IMR-90 (cell line): ENCODE measurements around the gene HNF1B. TPM values are rescaled to one million over a fixed set of nuclear protein-coding genes. Genes with fewer than 3 reads are reported as not detected.

Experiments
- ATAC-seq: fragments of 200-7000 bp; cut with Tn5 transposase; 2 replicates; pipeline ENCODE4 v1.9.1; 2020; ENCODE audit warnings: low read depth, mild to moderate bottlenecking, moderate library complexity
- BruUV-seq: library from RNA; stranded (reverse); fragments of 400-500 nt; replicated peaks from 2 replicates; lab custom pipeline; 2021; lab: Mats Ljungman, UMichigan
- CTCF ChIA-PET: fragments of 300-600 bp; formaldehyde crosslinking; extraction: SDS; loops from one replicate; lab custom pipeline; 2021; ENCODE audit warnings: antibody characterized with exemption; lab: Yijun Ruan, JAX
- POLR2A ChIA-PET: fragments of 300-600 bp; sonication (Branson Sonifier 250); formaldehyde crosslinking; loops from one replicate; lab custom pipeline; 2022; ENCODE audit warnings: antibody characterized with exemption; ENCODE audit not compliant: unreplicated experiment; lab: Charles Lee
- DNase-seq: peaks from one replicate; pipeline ENCODE4 v3.0.0; 2013
- H2AFZ ChIP-seq: replicated peaks from 2 replicates; pipeline ENCODE3; 2013; ENCODE audit warnings: low read length, mild to moderate bottlenecking; ENCODE audit not compliant: poor library complexity
- H2AK5ac ChIP-seq: 2 replicates; pipeline ENCODE4 v1.6.1; 2013; ENCODE audit warnings: low read depth, low read length, inconsistent platforms
- H2AK9ac ChIP-seq: replicated peaks from 2 replicates; pipeline ENCODE3; 2013; ENCODE audit warnings: mild to moderate bottlenecking, low read depth, low read length, moderate library complexity; ENCODE audit not compliant: poor library complexity
- H2BK120ac ChIP-seq: 2 replicates; pipeline ENCODE4 v1.6.1; 2013; ENCODE audit warnings: low read depth, low read length, inconsistent platforms
- H2BK15ac ChIP-seq: 3 replicates; pipeline ENCODE4 v1.6.1; 2013; ENCODE audit warnings: low read depth, low read length, inconsistent platforms
- H2BK20ac ChIP-seq: 2 replicates; pipeline ENCODE4 v1.6.1; 2013; ENCODE audit warnings: low read depth, mild to moderate bottlenecking, inconsistent platforms, low read length, moderate library complexity
- H2BK5ac ChIP-seq: 2 replicates; pipeline ENCODE4 v1.6.1; 2013; ENCODE audit warnings: mild to moderate bottlenecking, low read depth, low read length, inconsistent platforms; ENCODE audit not compliant: poor library complexity, severe bottlenecking
- H3K14ac ChIP-seq: replicated peaks from 2 replicates; pipeline ENCODE4 v1.6.1; 2013; ENCODE audit warnings: low read depth, low read length, inconsistent platforms
- H3K18ac ChIP-seq: 2 replicates; pipeline ENCODE4 v1.6.1; 2013; ENCODE audit warnings: low read depth, low read length, control low read depth
- H3K23ac ChIP-seq: 2 replicates; pipeline ENCODE4 v1.6.1; 2013; ENCODE audit warnings: low read depth, low read length, inconsistent platforms
- H3K27ac ChIP-seq: 2 replicates; pipeline ENCODE4 v1.5.1; 2013; ENCODE audit warnings: mild to moderate bottlenecking, control low read depth, low read length; ENCODE audit not compliant: insufficient read depth
- H3K27me3 ChIP-seq: 2 replicates; pipeline ENCODE4 v1.6.1; 2013; ENCODE audit warnings: low read length; ENCODE audit not compliant: control insufficient read depth, insufficient read depth
- H3K36me3 ChIP-seq: 2 replicates; pipeline ENCODE4 v1.6.1; 2013; ENCODE audit warnings: low read length, mixed read lengths; ENCODE audit not compliant: control insufficient read depth, insufficient read depth
- H3K4ac ChIP-seq: 2 replicates; pipeline ENCODE4 v1.6.1; 2013; ENCODE audit warnings: low read depth, low read length, inconsistent platforms
- H3K4me1 ChIP-seq: 2 replicates; pipeline ENCODE4 v1.6.1; 2013; ENCODE audit warnings: low read length, mixed read lengths; ENCODE audit not compliant: control insufficient read depth, insufficient read depth
- H3K4me2 ChIP-seq: 2 replicates; pipeline ENCODE4 v1.6.1; 2013; ENCODE audit warnings: low read depth, mild to moderate bottlenecking, control low read depth, low read length, moderate library complexity
- H3K4me3 ChIP-seq: 2 replicates; pipeline ENCODE4 v1.5.1; 2013; ENCODE audit warnings: low read depth, mild to moderate bottlenecking, control low read depth, low read length, moderate library complexity; ENCODE audit not compliant: insufficient read depth
- H3K56ac ChIP-seq: 2 replicates; pipeline ENCODE4 v1.6.1; 2013; ENCODE audit warnings: low read length, inconsistent platforms; ENCODE audit not compliant: insufficient read depth; ENCODE audit errors: extremely low read depth
- H3K79me1 ChIP-seq, 2 experiments: 2 replicates each; pipeline ENCODE4 v1.6.1; 2013; ENCODE audit warnings: low read length in 2 of 2, inconsistent platforms in 1 of 2, low read depth in 1 of 2
- H3K9ac ChIP-seq: 2 replicates; pipeline ENCODE4 v1.6.1; 2013; ENCODE audit warnings: low read depth, low read length, control low read depth
- H3K9me1 ChIP-seq: 2 replicates; pipeline ENCODE4 v1.6.1; 2013; ENCODE audit warnings: low read length, inconsistent platforms; ENCODE audit not compliant: insufficient read depth
- H3K9me3 ChIP-seq: 2 replicates; pipeline ENCODE4 v1.6.1; 2013; ENCODE audit warnings: low read length; ENCODE audit not compliant: control insufficient read depth, insufficient read depth
- H4K20me1 ChIP-seq: 2 replicates; pipeline ENCODE4 v1.6.1; 2013; ENCODE audit warnings: low read length, inconsistent platforms; ENCODE audit not compliant: insufficient read depth
- H4K5ac ChIP-seq: 2 replicates; pipeline ENCODE4 v1.6.1; 2013; ENCODE audit warnings: mild to moderate bottlenecking, low read depth, low read length, control low read depth
- H4K8ac ChIP-seq, 2 experiments: 2 replicates each; pipeline ENCODE4 v1.6.1; 2013; ENCODE audit warnings: low read depth in 2 of 2, low read length in 2 of 2, control low read depth in 1 of 2, inconsistent platforms in 1 of 2
- H4K91ac ChIP-seq: 2 replicates; pipeline ENCODE4 v1.6.1; 2013; ENCODE audit warnings: low read depth, low read length, inconsistent platforms; ENCODE audit not compliant: insufficient read depth
- BHLHE40 ChIP-seq: fragments of 150-350 bp; IDR thresholded peaks from 2 replicates; pipeline ENCODE4 v1.6.1; 2016; ENCODE audit warnings: mild to moderate bottlenecking, low read depth, low read length
- CEBPB ChIP-seq: IDR thresholded peaks from 2 replicates; pipeline ENCODE4 v1.6.1; 2012; ENCODE audit warnings: low read depth, low read length, improper control_type of control experiment
- CHD1 ChIP-seq: IDR thresholded peaks from 2 replicates; pipeline ENCODE4 v1.6.1; 2012; ENCODE audit warnings: low read depth, low read length, improper control_type of control experiment
- FOS ChIP-seq: fragments of 150-350 bp; IDR thresholded peaks from 2 replicates; pipeline ENCODE4 v1.6.1; 2016; ENCODE audit warnings: low read depth, low read length
- MAFK ChIP-seq: IDR thresholded peaks from 2 replicates; pipeline ENCODE4 v1.6.1; 2012; ENCODE audit warnings: low read depth, low read length, improper control_type of control experiment
- MXI1 ChIP-seq: IDR thresholded peaks from 2 replicates; pipeline ENCODE4 v1.6.1; 2012; ENCODE audit warnings: low read depth, mild to moderate bottlenecking, low read length, moderate library complexity, borderline replicate concordance
- NFE2L2 ChIP-seq: fragments of 150-350 bp; IDR thresholded peaks from 2 replicates; pipeline ENCODE4 v1.6.1; 2016; ENCODE audit warnings: low read depth, mild to moderate bottlenecking, low read length
- POLR2A ChIP-seq: IDR thresholded peaks from 2 replicates; pipeline ENCODE4 v1.6.1; 2012; ENCODE audit warnings: mild to moderate bottlenecking, low read depth, low read length
- RAD21 ChIP-seq: IDR thresholded peaks from 2 replicates; pipeline ENCODE4 v1.6.1; 2012; ENCODE audit warnings: low read length, improper control_type of control experiment
- RCOR1 ChIP-seq: IDR thresholded peaks from 2 replicates; pipeline ENCODE4 v1.6.1; 2012; ENCODE audit warnings: mild to moderate bottlenecking, low read length, improper control_type of control experiment; ENCODE audit not compliant: insufficient replicate concordance
- RFX5 ChIP-seq: IDR thresholded peaks from 2 replicates; pipeline ENCODE4 v1.8.0; 2012; ENCODE audit warnings: low read depth, mild to moderate bottlenecking, low read length, moderate library complexity
- SMC3 ChIP-seq: fragments of 150-350 bp; IDR thresholded peaks from 2 replicates; pipeline ENCODE4 v1.6.1; 2016; ENCODE audit warnings: low read depth, mild to moderate bottlenecking, antibody characterized with exemption, low read length, moderate library complexity
- WGBS, 2 experiments: methylation state at CpG; one replicate each; pipeline versions ENCODE4 v1.1.5 to v1.1.7; 2013; ENCODE audit warnings: missing lambda C conversion rate in 2 of 2; ENCODE audit not compliant: insufficient read length in 1 of 2; ENCODE audit errors: extremely low coverage in 2 of 2; 5-methylcytosine and 5-hydroxymethylcytosine counted together
- dilution Hi-C: fragments of 300-500 bp; cut with HindIII; formaldehyde crosslinking; loops from one replicate; pipeline ENCODE4 v1.14.3; 2018; ENCODE audit warnings: low sequenced_read_pairs; ENCODE audit not compliant: unreplicated experiment
- in situ Hi-C: fragments of 300-500 bp; cut with MboI; formaldehyde crosslinking; loops from 3 replicates; pipeline ENCODE4 v1.14.3; 2019; ENCODE audit warnings: low sequenced_read_pairs, inconsistent platforms, mixed read lengths
- intact Hi-C: fragments of 100-400 bp; cut with micrococcal nuclease; formaldehyde crosslinking; loops from 2 replicates; pipeline ENCODE4 v1.10.0; 2022
- polyA plus RNA-seq, 3 experiments: library from polyadenylated mRNA; depleted of rRNA; stranded (reverse); fragments of >200 nt; gene quantifications; 2 replicates each; pipeline ENCODE4 v1.2.3, GENCODE V29; 2012; ENCODE audit warnings: low replicate concordance in 1 of 3
- total RNA-seq: library from RNA; depleted of rRNA; stranded (reverse); fragments of >200 nt; gene quantifications from 2 replicates; pipeline ENCODE4 v1.2.3, GENCODE V29; 2012
- TF ChIP-seq, protein P1 (sequence below): fragments of 150-350 bp; IDR thresholded peaks from 2 replicates; pipeline ENCODE4 v1.6.1; 2017; ENCODE audit warnings: mild to moderate bottlenecking, antibody characterized with exemption, low read length, low read depth
- TF ChIP-seq, protein P2 (sequence below): fragments of 150-350 bp; IDR thresholded peaks from 2 replicates; pipeline ENCODE4 v1.6.1; 2016; ENCODE audit warnings: low read depth, mild to moderate bottlenecking, low read length, moderate library complexity, borderline replicate concordance
- TF ChIP-seq, protein P3 (sequence below): conservative IDR thresholded peaks from 2 replicates; pipeline ENCODE4 v1.5.1; 2012; ENCODE audit warnings: mild to moderate bottlenecking, low read depth, low read length, improper control_type of control experiment

The HNF1B gene
- total and polyA plus RNA-seq, 2 of the 4 experiments (the other 2 are of a cell fraction), result not detected

DNA sequence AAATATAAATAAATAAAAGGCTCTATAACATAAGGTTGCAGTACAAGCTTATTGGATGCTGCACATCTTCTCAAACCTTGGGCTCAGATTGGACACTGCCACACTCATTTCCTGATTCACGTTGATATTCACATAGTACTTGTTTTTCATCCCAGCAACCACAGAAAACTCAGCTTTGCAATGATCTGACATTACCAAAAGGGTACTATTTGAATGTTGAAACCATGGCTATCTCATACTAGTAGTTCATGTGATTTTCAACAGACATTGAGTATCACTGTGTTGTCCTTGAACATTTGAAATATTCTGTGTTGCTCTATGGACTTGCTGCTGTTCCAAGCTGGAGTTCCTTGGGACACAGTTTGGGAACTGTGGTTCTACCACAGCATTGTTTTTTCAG, 87.7 kb downstream of the HNF1B start:
- H3K18ac ChIP-seq, result no peak overlapping the region
- H3K23ac ChIP-seq, result no peak overlapping the region
- BruUV-seq, result no TSS peak
- H3K9ac ChIP-seq, result no peak overlapping the region
- ChIA-PET POLR2A (no interaction called here), CTCF (no interaction called here)
- DNase-seq (no peak), ATAC-seq (no peak)
- TF ChIP-seq MAFK (no peak), BHLHE40 (no peak), FOS (no peak), MXI1 (no peak), CEBPB (no peak), NFE2L2 (no peak), POLR2A (no peak), CHD1 (no peak), RAD21 (no peak), RFX5 (no peak), SMC3 (no peak), RCOR1 (no peak)
- TF ChIP-seq, protein P1, sequence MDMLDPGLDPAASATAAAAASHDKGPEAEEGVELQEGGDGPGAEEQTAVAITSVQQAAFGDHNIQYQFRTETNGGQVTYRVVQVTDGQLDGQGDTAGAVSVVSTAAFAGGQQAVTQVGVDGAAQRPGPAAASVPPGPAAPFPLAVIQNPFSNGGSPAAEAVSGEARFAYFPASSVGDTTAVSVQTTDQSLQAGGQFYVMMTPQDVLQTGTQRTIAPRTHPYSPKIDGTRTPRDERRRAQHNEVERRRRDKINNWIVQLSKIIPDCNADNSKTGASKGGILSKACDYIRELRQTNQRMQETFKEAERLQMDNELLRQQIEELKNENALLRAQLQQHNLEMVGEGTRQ, result no peak
- TF ChIP-seq, protein P2, sequence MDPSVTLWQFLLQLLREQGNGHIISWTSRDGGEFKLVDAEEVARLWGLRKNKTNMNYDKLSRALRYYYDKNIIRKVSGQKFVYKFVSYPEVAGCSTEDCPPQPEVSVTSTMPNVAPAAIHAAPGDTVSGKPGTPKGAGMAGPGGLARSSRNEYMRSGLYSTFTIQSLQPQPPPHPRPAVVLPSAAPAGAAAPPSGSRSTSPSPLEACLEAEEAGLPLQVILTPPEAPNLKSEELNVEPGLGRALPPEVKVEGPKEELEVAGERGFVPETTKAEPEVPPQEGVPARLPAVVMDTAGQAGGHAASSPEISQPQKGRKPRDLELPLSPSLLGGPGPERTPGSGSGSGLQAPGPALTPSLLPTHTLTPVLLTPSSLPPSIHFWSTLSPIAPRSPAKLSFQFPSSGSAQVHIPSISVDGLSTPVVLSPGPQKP, result no peak
- TF ChIP-seq, protein P3, sequence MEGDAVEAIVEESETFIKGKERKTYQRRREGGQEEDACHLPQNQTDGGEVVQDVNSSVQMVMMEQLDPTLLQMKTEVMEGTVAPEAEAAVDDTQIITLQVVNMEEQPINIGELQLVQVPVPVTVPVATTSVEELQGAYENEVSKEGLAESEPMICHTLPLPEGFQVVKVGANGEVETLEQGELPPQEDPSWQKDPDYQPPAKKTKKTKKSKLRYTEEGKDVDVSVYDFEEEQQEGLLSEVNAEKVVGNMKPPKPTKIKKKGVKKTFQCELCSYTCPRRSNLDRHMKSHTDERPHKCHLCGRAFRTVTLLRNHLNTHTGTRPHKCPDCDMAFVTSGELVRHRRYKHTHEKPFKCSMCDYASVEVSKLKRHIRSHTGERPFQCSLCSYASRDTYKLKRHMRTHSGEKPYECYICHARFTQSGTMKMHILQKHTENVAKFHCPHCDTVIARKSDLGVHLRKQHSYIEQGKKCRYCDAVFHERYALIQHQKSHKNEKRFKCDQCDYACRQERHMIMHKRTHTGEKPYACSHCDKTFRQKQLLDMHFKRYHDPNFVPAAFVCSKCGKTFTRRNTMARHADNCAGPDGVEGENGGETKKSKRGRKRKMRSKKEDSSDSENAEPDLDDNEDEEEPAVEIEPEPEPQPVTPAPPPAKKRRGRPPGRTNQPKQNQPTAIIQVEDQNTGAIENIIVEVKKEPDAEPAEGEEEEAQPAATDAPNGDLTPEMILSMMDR, result no peak
- H2BK15ac ChIP-seq, result no peak overlapping the region
- no peak overlapping the region for H3K14ac ChIP-seq
- H3K27me3 ChIP-seq, result no peaks in the 10 kb centered on the region
- no peaks in the 10 kb centered on the region for H3K9me1 ChIP-seq
- H3K4me2 ChIP-seq, result no peak overlapping the region
- H2BK20ac ChIP-seq, result no peak overlapping the region
- H3K27ac ChIP-seq, result no peak overlapping the region
- H2BK5ac ChIP-seq, result no peak overlapping the region
- no CpG with 5 or more reads among the region's 1 CpG for WGBS, 2 experiments
- H4K91ac ChIP-seq, result no peak overlapping the region
- no peak overlapping the region for H4K5ac ChIP-seq
- dilution Hi-C loops (no loop called here), in situ Hi-C loops (loop anchor here (10.0 kb wide), 1 partner anchor 108 kb away; no protein-coding TSS in a partner anchor), intact Hi-C loops (no loop called here)
- H3K4me1 ChIP-seq, result no peaks in the 10 kb centered on the region
- no peak overlapping the region for H2BK120ac ChIP-seq
- H2AK5ac ChIP-seq, result no peak overlapping the region
- no peak overlapping the region for H4K8ac ChIP-seq
- H4K20me1 ChIP-seq, result no peaks in the 10 kb centered on the region
- H2AFZ ChIP-seq, result no peak overlapping the region
- H3K79me1 ChIP-seq, result no peaks in the 10 kb centered on the region
- no peak overlapping the region for H3K4ac ChIP-seq
- no peaks in the 10 kb centered on the region for H3K36me3 ChIP-seq
- no peak overlapping the region for H3K4me3 ChIP-seq
- H2AK9ac ChIP-seq, result no peak overlapping the region
- H3K56ac ChIP-seq, result no peak overlapping the region
- H3K9me3 ChIP-seq, result no peaks in the 10 kb centered on the region
